SKM-1 treated with dmso at 0.1 percent for 144 hours (cell line): ENCODE measurements around the gene TFB1M.

ENCODE experiments used
- DNase-seq: peaks from one replicate; lab custom pipeline; 2025; ENCODE audit not compliant: unreplicated experiment; lab: John Stamatoyannopoulos, UW

TFB1M gene

GRCh38 chr6:155213611-155214372 is 100.5 kb downstream of the TFB1M start:
- no peak for DNase-seq

DNA sequence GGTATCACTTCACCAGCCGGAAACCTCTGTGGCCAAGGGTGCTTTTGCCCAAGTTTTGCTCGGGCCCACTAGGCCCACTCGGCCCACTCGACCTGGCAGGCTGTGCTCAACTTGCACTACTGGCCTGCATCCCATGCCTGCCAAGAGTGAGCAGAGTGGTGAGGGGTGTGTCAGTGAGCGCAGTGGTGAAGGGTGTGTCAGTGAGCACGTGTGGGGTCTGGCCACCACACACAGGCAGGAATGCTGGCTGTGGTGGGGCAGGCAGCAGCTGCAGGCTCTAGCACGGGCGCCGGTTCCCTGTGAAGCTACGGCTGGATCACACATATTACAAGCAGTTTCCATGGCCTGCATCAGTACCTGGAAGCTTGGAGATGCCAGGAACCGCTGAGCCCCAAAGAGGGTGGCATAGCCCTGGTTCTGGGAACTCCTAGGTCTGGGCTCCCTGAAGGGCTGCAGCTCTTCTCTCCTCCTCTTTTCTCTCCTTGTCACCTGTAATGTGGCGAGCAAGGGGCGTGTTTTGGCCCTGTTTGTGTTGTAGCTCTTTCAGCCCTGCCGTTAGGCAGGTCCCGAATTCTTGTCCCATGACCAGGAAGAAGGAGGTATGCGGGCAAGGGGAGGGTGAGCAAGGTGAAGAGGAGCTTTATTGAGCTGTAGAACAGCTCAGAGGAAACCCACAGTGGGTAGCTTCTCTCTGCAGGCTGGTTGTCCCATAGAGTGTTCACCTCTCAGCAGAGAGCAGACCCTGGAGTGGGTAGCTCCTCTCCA is 101.5 kb downstream of the TFB1M start:
- DNase-seq, result no peak

DNA sequence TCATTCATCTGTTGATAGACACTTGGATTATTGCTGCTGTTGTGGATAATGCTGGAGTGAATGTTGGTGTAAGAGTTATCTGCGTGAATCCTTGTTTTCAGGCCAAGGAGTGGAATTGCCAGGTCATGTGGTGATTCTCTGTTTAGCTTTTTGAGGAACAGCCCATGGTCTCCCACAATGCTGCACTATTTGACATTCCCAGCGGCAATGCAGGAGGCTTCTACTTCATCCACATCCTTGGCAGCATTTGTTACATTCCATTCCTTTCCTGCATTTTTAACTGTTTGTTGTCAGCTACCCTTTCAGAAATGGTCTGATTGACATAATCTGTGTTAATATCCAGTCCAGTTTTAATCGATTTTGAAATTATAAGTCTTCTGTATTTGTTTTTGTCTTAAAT is 102.2 kb downstream of the TFB1M start:
- DNase-seq, result no peak

GRCh38 chr6:155207223-155207622 is 107.1 kb downstream of the TFB1M start:
- DNase-seq, result no peak
